ENCODE data around the gene FAM171A1. TPM values are rescaled to one million over a fixed set of nuclear protein-coding genes. Genes with fewer than 3 reads are reported as not detected.

Gene FAM171A1
- total RNA-seq, 1 experiment from 2014 or later = 26.3 TPM

DNA sequence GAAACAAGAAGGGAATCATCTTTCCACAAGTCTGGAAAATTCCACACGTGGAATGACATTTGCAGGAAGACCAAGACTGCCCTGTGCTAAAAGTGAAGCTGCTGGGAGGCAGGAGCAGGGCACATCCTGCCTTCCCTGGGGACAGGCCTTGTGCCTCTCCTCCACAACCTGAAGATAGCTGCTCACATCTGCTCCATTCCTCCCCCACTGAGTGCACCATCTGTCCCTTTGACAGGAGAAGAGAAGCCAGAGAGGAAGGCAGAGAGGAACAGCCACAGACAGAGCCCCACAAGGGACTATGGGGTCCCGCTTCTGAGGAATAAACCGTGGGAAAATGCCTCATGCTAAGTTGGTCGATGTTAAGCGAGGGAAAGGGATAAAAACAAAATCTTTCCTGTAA lies 15.9 kb upstream of the FAM171A1 start:
- DNase-seq = no peak
- Histone ChIP-seq H3K9me3 (no peaks in the 10 kb centered on the region), H3K27me3 (replicated peaks; ENCODE audit: control insufficient read depth, insufficient read depth, low read length) (no peaks in the 10 kb centered on the region), H3K36me3 (ENCODE audit: control insufficient read depth, insufficient read depth, low read length) (no peaks in the 10 kb centered on the region), H3K4me1 (peaks cover 3% of the 10 kb centered on the region; the same call in 1 of the 2 replicates), H3K4me3 (ENCODE audit: low read depth, low read length) (no peak overlapping the region)
- peaks cover 5% of the 10 kb centered on the region for H3K36me3 Mint-ChIP-seq (ENCODE audit: insufficient read depth, unreplicated experiment)
- no peaks in the 10 kb centered on the region for H3K9me3 Mint-ChIP-seq (ENCODE audit: unreplicated experiment)
- H3K4me1 Mint-ChIP-seq (ENCODE audit: low read depth, unreplicated experiment) = no peaks in the 10 kb centered on the region
- no peak overlapping the region for H3K4me3 Mint-ChIP-seq (ENCODE audit: unreplicated experiment)
- no peak for TF ChIP-seq CTCF (IDR thresholded peaks at IDR 0.05; ENCODE audit: insufficient read depth in 1 of 2, low read depth in 1 of 2, low read length in 1 of 2, severe bottlenecking in 1 of 2, unreplicated experiment in 1 of 2)
- POLR2A ChIA-PET = no interaction called here
- no peaks in the 10 kb centered on the region for H3K27me3 Mint-ChIP-seq (ENCODE audit: insufficient read depth, unreplicated experiment)
- intact Hi-C loops (cut with micrococcal nuclease; ENCODE audit: unreplicated experiment) = no loop called here
- CTCF ChIA-PET = no interaction called here
- no TSS peak for BruUV-seq (replicated peaks)
- no peak overlapping the region for H3K27ac Mint-ChIP-seq (ENCODE audit: unreplicated experiment)

GRCh38 chr10:15385552-15386455 lies 14.7 kb upstream of the FAM171A1 start:
- no peaks in the 10 kb centered on the region for H3K27me3 ChIP-seq (replicated peaks; ENCODE audit: control insufficient read depth, insufficient read depth, low read length)
- CTCF ChIA-PET = no interaction called here
- TF ChIP-seq CTCF (IDR thresholded peaks at IDR 0.05; ENCODE audit: insufficient read depth in 1 of 2, low read depth in 1 of 2, low read length in 1 of 2, severe bottlenecking in 1 of 2, unreplicated experiment in 1 of 2) = no peak

DNA sequence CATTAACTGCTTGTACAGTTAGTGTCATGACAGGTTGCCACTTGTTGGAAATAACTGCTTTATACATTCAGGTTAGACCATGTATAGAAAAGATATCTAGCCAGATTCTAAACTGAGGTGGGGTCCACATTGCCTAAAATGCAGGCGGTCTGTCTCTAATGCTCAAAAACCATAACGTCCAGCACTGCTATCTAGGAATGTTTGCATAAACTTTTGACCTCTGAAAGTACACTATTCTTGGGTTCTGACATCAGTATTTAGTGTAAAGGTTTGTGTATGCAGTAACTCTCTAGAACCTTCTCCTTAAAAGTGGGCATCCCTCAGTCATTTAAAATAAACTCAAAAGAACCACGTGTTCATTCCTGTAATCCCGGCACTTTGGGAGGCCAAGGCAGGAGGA lies 10.3 kb upstream of the FAM171A1 start:
- CTCF ChIA-PET = no interaction called here
- POLR2A ChIA-PET = no interaction called here
- no peaks in the 10 kb centered on the region for H3K9me3 Mint-ChIP-seq (ENCODE audit: unreplicated experiment)

More at GRCh38 chr10:15385552-15386455, 14.7 kb upstream of the FAM171A1 start:
- Histone ChIP-seq H3K9me3 (no peaks in the 10 kb centered on the region), H3K36me3 (ENCODE audit: control insufficient read depth, insufficient read depth, low read length) (no peaks in the 10 kb centered on the region), H3K4me3 (ENCODE audit: low read depth, low read length) (no peak overlapping the region), H3K4me1 (peaks cover 15% of the 10 kb centered on the region)
- no peak overlapping the region for H3K4me3 Mint-ChIP-seq (ENCODE audit: unreplicated experiment)
- H3K27me3 Mint-ChIP-seq (ENCODE audit: insufficient read depth, unreplicated experiment) = no peaks in the 10 kb centered on the region
- BruUV-seq (replicated peaks) = no TSS peak
- POLR2A ChIA-PET = interaction anchor here (0.5 kb wide), 1 partner anchor 20 kb away, joined by 3 read pairs; no protein-coding TSS in a partner anchor
- intact Hi-C loops (cut with micrococcal nuclease; ENCODE audit: unreplicated experiment) = no loop called here
- no peak for DNase-seq
- no peaks in the 10 kb centered on the region for H3K9me3 Mint-ChIP-seq (ENCODE audit: unreplicated experiment)
- H3K27ac Mint-ChIP-seq (ENCODE audit: unreplicated experiment) = no peak overlapping the region
- H3K4me1 Mint-ChIP-seq (ENCODE audit: low read depth, unreplicated experiment) = peaks cover 4% of the 10 kb centered on the region
- peaks cover 5% of the 10 kb centered on the region for H3K36me3 Mint-ChIP-seq (ENCODE audit: insufficient read depth, unreplicated experiment)

More for the DNA sequence above, 10.3 kb upstream of the FAM171A1 start:
- TF ChIP-seq CTCF (IDR thresholded peaks at IDR 0.05; ENCODE audit: insufficient read depth in 1 of 2, low read depth in 1 of 2, low read length in 1 of 2, severe bottlenecking in 1 of 2, unreplicated experiment in 1 of 2) = no peak
- intact Hi-C loops (cut with micrococcal nuclease; ENCODE audit: unreplicated experiment) = no loop called here
- Mint-ChIP-seq H3K27me3 (ENCODE audit: insufficient read depth, unreplicated experiment) (no peaks in the 10 kb centered on the region), H3K4me1 (ENCODE audit: low read depth, unreplicated experiment) (peaks cover 4% of the 10 kb centered on the region), H3K4me3 (ENCODE audit: unreplicated experiment) (no peak overlapping the region), H3K27ac (ENCODE audit: unreplicated experiment) (no peak overlapping the region), H3K36me3 (ENCODE audit: insufficient read depth, unreplicated experiment) (no peaks in the 10 kb centered on the region)
- BruUV-seq (replicated peaks) = no TSS peak
- H3K36me3 ChIP-seq (ENCODE audit: control insufficient read depth, insufficient read depth, low read length) = no peaks in the 10 kb centered on the region
- no peaks in the 10 kb centered on the region for H3K27me3 ChIP-seq (replicated peaks; ENCODE audit: control insufficient read depth, insufficient read depth, low read length)
- peaks cover 18% of the 10 kb centered on the region for H3K4me1 ChIP-seq
- no peak overlapping the region for H3K4me3 ChIP-seq (ENCODE audit: low read depth, low read length)
- H3K9me3 ChIP-seq = no peaks in the 10 kb centered on the region
- DNase-seq = no peak
